ENCODE data around the gene SLC11A1. TPM values are rescaled to one million over a fixed set of nuclear protein-coding genes. Genes with fewer than 3 reads are reported as not detected.

The SLC11A1 gene
- total and polyA plus RNA-seq, 2 of the 4 experiments (the other 2 are of a cell fraction) = under 0.01 to 0.07 TPM

GRCh38 chr2:218375212-218375611 lies 6.9 kb upstream of the SLC11A1 start:
- no peak overlapping the region for H2BK15ac ChIP-seq (ENCODE audit: low read depth, low read length)
- H4K8ac ChIP-seq (ENCODE audit: low read depth in 2 of 2, low read length in 2 of 2) = 0 out of 4 replicates have a peak overlapping the region, but pooled peaks of 1 of the 2 experiments have one; percentile 4
- ATAC-seq (ENCODE audit: low read depth) (peak; percentile 73), DNase-seq (peak; percentile 69)
- WGBS, 2 experiments (ENCODE audit: extremely low coverage in 2 of 2, insufficient read length in 1 of 2) = no CpG with 5 or more reads among the region's 2 CpGs
- no peaks in the 10 kb centered on the region for H3K9me3 ChIP-seq (ENCODE audit: control insufficient read depth, insufficient read depth, low read length)
- no peak overlapping the region for H4K5ac ChIP-seq (ENCODE audit: low read depth, low read length)
- no peak overlapping the region for H2BK120ac ChIP-seq (ENCODE audit: low read depth, low read length)
- CTCF ChIA-PET = no interaction called here
- H3K4me3 ChIP-seq (ENCODE audit: insufficient read depth, low read depth, low read length) = no peak overlapping the region
- no peak overlapping the region for H3K4ac ChIP-seq (ENCODE audit: low read depth, low read length)
- no peak overlapping the region for H3K23ac ChIP-seq (ENCODE audit: low read depth, low read length)
- no peaks in the 10 kb centered on the region for H4K20me1 ChIP-seq (ENCODE audit: insufficient read depth, low read length)
- no peak overlapping the region for H3K18ac ChIP-seq (ENCODE audit: low read depth, low read length)
- in situ Hi-C loops (cut with MboI; ENCODE audit: low sequenced_read_pairs) (no loop called here), intact Hi-C loops (cut with micrococcal nuclease) (no loop called here), dilution Hi-C loops (cut with HindIII; ENCODE audit: low sequenced_read_pairs, unreplicated experiment) (no loop called here)
- H2AFZ ChIP-seq (replicated peaks; ENCODE audit: low read length, poor library complexity) = no peak overlapping the region
- no peak overlapping the region for H3K14ac ChIP-seq (replicated peaks; ENCODE audit: low read depth, low read length)
- peaks cover 11% of the 10 kb centered on the region for H3K27me3 ChIP-seq (ENCODE audit: control insufficient read depth, insufficient read depth, low read length)
- H3K4me1 ChIP-seq (ENCODE audit: control insufficient read depth, insufficient read depth, low read length) = peaks cover 3% of the 10 kb centered on the region
- no peak overlapping the region for H4K91ac ChIP-seq (ENCODE audit: insufficient read depth, low read depth, low read length)
- no peak overlapping the region for H3K4me2 ChIP-seq (ENCODE audit: low read depth, low read length)
- no peak overlapping the region for H3K56ac ChIP-seq (ENCODE audit: extremely low read depth, insufficient read depth, low read length)
- H2BK20ac ChIP-seq (ENCODE audit: low read depth, low read length) = no peak overlapping the region
- H2AK5ac ChIP-seq (ENCODE audit: low read depth, low read length) = no peak overlapping the region
- H3K27ac ChIP-seq (ENCODE audit: insufficient read depth, low read length) = no peak overlapping the region
- H3K36me3 ChIP-seq (ENCODE audit: control insufficient read depth, insufficient read depth, low read length) = no peaks in the 10 kb centered on the region
- no peak for TF ChIP-seq NFE2L2 (IDR thresholded peaks at IDR 0.05; ENCODE audit: low read depth, low read length)
- no peak for TF ChIP-seq CTCF (conservative IDR thresholded peaks at IDR 0.05; ENCODE audit: low read depth, low read length)
- TF ChIP-seq RCOR1 (IDR thresholded peaks at IDR 0.05; ENCODE audit: insufficient replicate concordance, low read length) = no peak
- TF ChIP-seq POLR2A (IDR thresholded peaks at IDR 0.05; ENCODE audit: low read depth, low read length) = no peak
- no peak for TF ChIP-seq BHLHE40 (IDR thresholded peaks at IDR 0.05; ENCODE audit: low read depth, low read length)
- TF ChIP-seq, protein P1, sequence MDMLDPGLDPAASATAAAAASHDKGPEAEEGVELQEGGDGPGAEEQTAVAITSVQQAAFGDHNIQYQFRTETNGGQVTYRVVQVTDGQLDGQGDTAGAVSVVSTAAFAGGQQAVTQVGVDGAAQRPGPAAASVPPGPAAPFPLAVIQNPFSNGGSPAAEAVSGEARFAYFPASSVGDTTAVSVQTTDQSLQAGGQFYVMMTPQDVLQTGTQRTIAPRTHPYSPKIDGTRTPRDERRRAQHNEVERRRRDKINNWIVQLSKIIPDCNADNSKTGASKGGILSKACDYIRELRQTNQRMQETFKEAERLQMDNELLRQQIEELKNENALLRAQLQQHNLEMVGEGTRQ (IDR thresholded peaks at IDR 0.05; ENCODE audit: low read depth, low read length) = no peak
- TF ChIP-seq RAD21 (IDR thresholded peaks at IDR 0.05; ENCODE audit: low read length) = no peak
- TF ChIP-seq CHD1 (IDR thresholded peaks at IDR 0.05; ENCODE audit: low read depth, low read length) = no peak
- TF ChIP-seq MXI1 (IDR thresholded peaks at IDR 0.05; ENCODE audit: borderline replicate concordance, low read depth, low read length) = no peak
- no peak for TF ChIP-seq SMC3 (IDR thresholded peaks at IDR 0.05; ENCODE audit: low read depth, low read length)
- TF ChIP-seq MAFK (IDR thresholded peaks at IDR 0.05; ENCODE audit: low read depth, low read length) = no peak
- TF ChIP-seq RFX5 (IDR thresholded peaks at IDR 0.05; ENCODE audit: low read depth, low read length) = no peak
- TF ChIP-seq CEBPB (IDR thresholded peaks at IDR 0.05; ENCODE audit: low read depth, low read length) = no peak
- no peak for TF ChIP-seq ELK1 (IDR thresholded peaks at IDR 0.05; ENCODE audit: borderline replicate concordance, low read depth, low read length)
- no peak for TF ChIP-seq FOS (IDR thresholded peaks at IDR 0.05; ENCODE audit: low read depth, low read length)
- no peak for TF ChIP-seq MAZ (IDR thresholded peaks at IDR 0.05; ENCODE audit: borderline replicate concordance, low read depth, low read length)
- no TSS peak for BruUV-seq (replicated peaks)
- no peaks in the 10 kb centered on the region for H3K9me1 ChIP-seq (ENCODE audit: insufficient read depth, low read length)
- H2BK5ac ChIP-seq (ENCODE audit: low read depth, low read length, poor library complexity, severe bottlenecking) = no peak overlapping the region
- no peaks in the 10 kb centered on the region for H3K79me1 ChIP-seq (ENCODE audit: low read depth in 1 of 2, low read length in 2 of 2)
- no peak overlapping the region for H2AK9ac ChIP-seq (replicated peaks; ENCODE audit: low read depth, low read length, poor library complexity)
- H3K9ac ChIP-seq (ENCODE audit: low read depth, low read length) = no peak overlapping the region
- POLR2A ChIA-PET (ENCODE audit: unreplicated experiment) = no interaction called here
